Retinal pigment epithelial cell (primary cell): ENCODE measurements around the gene FAM177B.

Experiments
- DNase-seq: peaks from one replicate; pipeline ENCODE4 v3.0.0-alpha.2; 2010; ENCODE audit warnings: low read depth
- H3K4me3 ChIP-seq: 2 replicates; pipeline ENCODE4 v1.5.1; 2011; ENCODE audit warnings: mild to moderate bottlenecking, low read length, control low read depth, moderate library complexity
- TF ChIP-seq, protein P1 (sequence below): conservative IDR thresholded peaks from 2 replicates; pipeline ENCODE4 v1.5.1; 2011; ENCODE audit warnings: low read depth, low read length, control low read depth, inconsistent platforms

Gene FAM177B

DNA sequence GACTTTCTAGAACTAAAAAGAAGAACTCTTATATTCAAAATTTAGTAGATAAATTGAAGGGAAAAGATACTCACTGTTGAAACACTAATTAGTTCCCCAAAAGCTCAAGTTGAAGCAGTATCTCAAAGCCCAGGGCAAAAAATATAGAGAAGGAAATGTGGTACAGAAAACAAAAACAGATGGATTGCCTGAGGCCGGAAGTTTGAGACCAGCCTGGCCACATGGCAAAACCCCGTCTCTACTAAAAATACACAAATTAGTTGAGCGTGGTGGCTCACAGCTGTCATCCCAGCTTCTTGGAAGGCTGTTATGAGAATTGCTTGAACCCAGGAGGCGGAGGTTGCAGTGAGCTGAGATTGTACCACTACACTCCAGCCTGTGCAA is 36.0 kb downstream of the FAM177B start:
- DNase-seq: no peak
- no peak overlapping the region for H3K4me3 ChIP-seq
- TF ChIP-seq, protein P1, sequence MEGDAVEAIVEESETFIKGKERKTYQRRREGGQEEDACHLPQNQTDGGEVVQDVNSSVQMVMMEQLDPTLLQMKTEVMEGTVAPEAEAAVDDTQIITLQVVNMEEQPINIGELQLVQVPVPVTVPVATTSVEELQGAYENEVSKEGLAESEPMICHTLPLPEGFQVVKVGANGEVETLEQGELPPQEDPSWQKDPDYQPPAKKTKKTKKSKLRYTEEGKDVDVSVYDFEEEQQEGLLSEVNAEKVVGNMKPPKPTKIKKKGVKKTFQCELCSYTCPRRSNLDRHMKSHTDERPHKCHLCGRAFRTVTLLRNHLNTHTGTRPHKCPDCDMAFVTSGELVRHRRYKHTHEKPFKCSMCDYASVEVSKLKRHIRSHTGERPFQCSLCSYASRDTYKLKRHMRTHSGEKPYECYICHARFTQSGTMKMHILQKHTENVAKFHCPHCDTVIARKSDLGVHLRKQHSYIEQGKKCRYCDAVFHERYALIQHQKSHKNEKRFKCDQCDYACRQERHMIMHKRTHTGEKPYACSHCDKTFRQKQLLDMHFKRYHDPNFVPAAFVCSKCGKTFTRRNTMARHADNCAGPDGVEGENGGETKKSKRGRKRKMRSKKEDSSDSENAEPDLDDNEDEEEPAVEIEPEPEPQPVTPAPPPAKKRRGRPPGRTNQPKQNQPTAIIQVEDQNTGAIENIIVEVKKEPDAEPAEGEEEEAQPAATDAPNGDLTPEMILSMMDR: no peak

DNA sequence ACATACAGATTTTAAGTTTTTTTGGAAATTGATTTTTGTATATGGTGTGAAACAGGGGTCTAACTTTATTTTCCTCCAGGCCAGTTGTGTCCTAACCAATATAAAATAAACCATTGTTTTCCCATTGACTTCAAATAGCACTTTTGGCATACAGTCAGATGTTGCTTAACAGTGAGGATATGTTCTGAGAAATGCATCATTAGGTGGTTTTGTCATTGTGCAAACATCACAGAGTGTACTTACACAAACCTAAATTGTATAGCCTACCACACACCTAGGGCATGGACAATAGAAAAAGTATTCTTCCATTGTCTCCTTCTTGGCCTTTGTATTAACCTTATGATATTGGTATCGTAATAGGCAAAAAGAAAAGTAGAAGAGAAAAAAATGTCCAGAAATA is 40.5 kb downstream of the FAM177B start:
- no peak for DNase-seq
- TF ChIP-seq, protein P1: no peak
- no peak overlapping the region for H3K4me3 ChIP-seq

DNA sequence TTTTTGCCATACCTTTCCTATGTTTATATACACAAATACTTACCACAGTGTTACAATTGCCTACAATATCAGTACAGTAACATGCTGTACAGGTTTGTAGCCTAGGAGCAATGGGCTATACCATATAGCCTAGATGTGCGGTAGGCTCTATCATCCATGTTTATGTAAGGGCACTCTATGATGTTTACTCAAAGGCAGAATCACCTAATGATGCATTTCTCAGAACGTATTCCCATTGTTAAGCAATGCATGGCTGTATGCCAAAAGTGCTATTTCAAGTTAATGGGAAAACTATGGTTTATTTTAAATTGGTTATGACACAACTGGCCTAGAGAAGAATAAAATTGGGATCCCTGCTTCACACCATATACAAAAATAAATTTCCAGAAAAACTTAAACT is 41.0 kb downstream of the FAM177B start:
- TF ChIP-seq, protein P1: no peak
- H3K4me3 ChIP-seq: no peak overlapping the region
- no peak for DNase-seq

DNA sequence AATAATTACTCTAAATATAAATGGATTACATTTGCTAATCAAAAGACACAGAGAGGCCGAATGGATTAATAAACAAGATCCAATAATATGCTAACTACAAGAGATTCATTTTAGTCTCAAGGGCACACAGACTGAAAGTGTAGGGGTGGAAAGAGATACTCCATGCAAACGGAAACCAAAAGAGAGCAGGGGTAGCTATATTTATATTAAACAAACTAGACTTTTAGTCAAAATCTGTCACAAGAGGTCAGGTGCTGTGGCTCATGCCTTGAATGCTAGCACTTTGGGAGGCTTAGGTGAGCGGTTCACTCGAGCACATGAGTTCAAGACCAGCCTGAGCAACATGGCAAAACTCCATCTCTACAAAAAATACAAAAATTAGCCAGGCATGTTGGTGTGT is 44.2 kb downstream of the FAM177B start:
- TF ChIP-seq, protein P1: no peak
- H3K4me3 ChIP-seq: no peak overlapping the region
- no peak for DNase-seq

DNA sequence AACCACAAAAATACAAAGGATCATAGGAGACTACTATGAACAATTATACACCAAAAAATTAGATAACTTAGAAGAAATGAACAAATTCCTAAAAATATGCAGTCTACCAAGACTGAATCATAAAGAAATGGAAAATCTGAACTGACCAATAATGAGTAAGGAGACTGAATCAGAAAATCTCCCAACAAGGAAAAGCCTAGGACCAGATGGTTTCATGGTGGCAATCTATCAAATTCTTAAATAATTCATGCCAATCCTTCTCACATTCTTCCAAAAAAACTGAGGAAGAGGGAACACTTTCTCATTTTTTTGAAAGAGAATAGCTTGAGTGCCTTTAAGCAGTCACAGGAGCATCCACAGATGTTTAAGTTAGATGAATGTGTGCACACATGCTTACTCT is 46.0 kb downstream of the FAM177B start:
- H3K4me3 ChIP-seq: no peak overlapping the region
- TF ChIP-seq, protein P1: no peak
- no peak for DNase-seq

DNA sequence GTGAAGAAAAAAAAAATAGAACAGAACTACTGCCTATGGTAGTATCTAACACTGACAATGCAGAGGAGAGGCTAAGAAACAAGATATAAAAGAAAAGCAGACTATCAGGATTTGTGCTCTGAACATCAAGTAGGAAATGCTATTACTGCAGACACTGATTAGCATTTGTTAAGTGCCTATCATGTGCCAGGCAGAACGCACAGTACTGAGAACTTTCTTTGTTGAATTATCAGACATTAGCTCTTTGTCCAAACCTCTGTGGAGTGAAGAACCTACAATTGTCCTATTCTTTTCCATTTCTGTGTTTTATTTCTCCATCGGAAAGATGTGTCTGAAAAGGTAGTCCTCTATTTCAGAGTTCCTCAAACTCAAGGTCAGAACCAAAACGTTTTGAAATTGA is 47.4 kb downstream of the FAM177B start:
- TF ChIP-seq, protein P1: no peak
- no peak for DNase-seq
- no peak overlapping the region for H3K4me3 ChIP-seq

DNA sequence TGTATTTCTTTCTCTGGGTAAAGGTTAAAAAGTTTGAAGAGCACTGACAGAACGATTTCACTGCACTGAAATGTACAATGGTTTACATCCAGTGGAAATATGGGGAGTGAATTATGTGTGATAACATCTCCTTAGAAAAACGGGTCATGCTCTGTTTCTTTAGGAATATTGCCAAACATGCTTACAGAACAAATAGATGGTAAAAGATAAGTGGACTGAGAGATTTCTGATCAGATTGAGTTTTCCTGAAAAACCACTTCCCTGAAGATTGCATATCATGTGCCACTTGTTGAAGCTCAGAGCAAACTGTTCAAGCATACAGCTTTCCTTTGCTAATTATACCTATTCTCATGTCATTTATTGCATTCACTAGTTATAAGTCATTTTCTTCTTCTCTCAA is 47.9 kb downstream of the FAM177B start:
- no peak overlapping the region for H3K4me3 ChIP-seq
- TF ChIP-seq, protein P1: no peak
- no peak for DNase-seq
